GM19351 (cell line): ENCODE results near the gene FARS2.

Experiments used
- ATAC-seq: cut with Tn5 transposase; IDR thresholded peaks from one replicate; pipeline ENCODE4 v1.9.1; 2021; ENCODE audit warnings: mild to moderate bottlenecking, moderate library complexity; ENCODE audit not compliant: unreplicated experiment

The FARS2 gene

DNA sequence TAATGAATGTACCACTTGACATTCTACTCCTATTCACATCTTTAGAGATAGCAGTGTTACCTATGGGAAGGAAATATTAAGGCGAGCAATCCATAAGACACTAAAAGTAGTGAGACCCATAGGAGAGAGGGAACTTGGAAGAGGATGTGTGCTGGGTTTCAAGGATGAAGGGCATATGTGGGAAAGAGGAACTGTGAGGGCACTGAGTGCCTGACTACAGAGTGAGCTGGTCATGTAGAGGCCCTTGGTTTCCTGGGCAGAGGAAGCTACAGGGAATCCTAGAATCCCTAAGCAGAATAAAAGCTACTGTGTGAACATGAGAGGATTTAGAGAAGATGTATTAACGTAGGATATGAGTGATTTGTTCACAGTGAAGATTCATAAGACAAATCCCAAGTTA, 262.8 kb downstream of the FARS2 start:
- ATAC-seq: no peak

DNA sequence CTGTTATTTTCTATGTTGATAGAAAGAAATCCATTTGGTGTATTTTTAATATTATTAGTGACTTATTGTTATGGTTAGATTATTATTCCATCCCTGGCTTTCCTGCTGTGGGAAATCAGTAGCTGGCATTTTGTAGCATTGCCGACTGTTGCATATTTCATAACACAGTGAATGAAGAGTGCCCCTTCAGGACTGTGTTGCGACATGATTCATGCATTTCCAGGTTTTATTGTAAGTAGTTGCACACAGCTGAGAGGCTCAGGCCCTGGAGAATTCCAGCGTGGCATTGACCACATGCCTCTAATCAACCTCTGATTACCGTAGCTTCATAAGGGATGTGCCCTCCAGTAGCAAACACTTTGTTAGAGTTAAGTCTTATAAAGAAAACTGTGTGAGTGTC, 263.9 kb downstream of the FARS2 start:
- no peak for ATAC-seq

GRCh38 chr6:5529015-5529414, 267.7 kb downstream of the FARS2 start:
- ATAC-seq: no peak

DNA sequence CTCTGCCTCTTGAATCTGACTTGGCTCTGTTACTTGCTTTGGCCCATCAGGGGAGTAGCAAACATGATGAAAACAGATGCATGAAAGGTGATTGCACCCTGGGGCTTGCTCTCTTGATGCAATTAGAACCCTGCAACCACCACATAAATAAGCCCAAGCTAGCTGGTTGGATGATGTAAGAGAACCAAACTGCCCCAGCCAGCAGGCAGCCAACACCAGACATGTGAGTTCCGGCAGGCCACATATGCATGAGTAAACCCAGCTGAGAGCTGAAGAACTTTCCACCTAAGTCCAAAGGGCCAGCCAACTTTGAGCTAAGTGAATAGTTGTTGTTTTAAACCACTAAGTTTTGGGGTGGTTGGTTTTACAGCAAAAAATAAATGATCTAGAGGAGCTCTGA, 268.4 kb downstream of the FARS2 start:
- ATAC-seq: no peak

GRCh38 chr6:5531161-5531560, 269.8 kb downstream of the FARS2 start:
- no peak for ATAC-seq

- no peak for ATAC-seq
Measured at GRCh38 chr6:5531853-5532375, 270.6 kb downstream of the FARS2 start.

DNA sequence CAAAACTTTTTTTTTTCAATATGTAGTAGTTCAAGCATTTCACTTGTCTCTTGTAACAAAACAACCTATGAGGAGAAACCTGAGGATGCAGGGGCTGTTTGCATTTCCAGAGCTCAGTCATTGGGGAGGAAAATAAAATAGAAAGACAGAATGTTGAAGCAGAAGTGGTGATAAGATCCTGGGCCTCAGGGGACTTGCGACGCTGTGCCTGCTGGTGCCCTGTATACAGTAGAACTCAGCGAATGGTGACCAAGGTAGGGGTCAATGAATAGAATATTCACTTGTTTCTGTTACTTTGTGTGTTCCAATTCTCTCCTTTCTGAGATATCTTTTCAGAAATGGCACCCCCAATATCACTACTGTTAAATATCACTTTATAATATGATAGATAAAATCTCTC, 271.6 kb downstream of the FARS2 start:
- no peak for ATAC-seq

- no peak for ATAC-seq
Measured at GRCh38 chr6:5534643-5535042, 273.3 kb downstream of the FARS2 start.

DNA sequence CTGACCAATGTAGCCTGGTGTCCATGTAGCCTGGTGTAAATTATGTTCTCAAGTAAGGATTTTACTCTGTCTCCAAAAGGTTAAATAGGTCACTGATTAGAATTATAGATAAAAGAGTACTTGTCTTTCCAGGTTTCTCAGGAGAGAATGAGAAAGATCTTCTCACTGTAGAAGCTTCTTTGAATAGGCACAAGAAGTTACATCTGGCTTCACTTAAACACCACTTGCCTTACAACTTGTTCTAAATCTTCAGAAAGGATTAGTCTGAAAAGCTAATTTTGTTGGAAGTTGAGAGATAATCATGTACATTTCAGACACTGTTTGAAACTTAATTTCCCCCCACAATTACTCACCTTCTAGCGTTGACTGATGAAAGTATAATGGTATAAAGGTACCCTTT, 275.3 kb downstream of the FARS2 start:
- no peak for ATAC-seq

DNA sequence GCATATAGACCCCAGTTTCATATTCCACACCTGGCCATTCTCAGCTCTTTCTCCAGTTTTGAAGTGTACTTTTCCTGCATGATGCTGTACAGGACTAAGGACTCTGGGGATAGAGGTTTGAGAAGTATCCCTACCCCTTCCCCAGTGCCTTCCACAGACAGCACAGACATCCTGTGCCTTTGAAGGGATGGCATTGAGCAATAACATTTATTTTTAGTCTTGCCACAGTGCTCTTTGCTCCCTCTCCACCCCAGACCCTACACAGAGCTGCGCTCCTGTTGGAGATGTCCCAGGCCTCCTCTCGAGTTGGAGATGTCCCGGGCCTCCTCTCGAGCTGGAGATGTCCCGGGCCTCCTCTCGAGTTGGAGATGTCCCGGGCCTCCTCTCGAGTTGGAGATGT, 275.8 kb downstream of the FARS2 start:
- ATAC-seq: no peak

DNA sequence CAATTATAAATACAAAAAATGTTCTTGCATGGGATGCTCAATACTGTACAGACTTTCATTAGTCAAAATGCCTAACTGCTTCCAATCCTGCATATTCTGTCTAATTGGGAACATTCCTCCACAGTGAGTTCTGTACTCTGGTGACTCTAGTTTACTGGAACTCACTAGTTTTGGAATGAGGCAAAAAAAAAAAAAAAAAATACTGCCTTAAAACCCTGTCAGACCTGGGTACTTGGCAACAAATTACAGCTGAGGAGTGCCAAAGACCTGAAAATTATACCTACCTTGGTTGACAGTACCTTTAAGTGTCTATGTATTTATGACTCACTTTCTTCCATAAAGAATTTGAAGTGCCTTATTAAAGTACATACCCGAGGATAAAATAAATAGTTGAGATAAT, 276.7 kb downstream of the FARS2 start:
- ATAC-seq: no peak

DNA sequence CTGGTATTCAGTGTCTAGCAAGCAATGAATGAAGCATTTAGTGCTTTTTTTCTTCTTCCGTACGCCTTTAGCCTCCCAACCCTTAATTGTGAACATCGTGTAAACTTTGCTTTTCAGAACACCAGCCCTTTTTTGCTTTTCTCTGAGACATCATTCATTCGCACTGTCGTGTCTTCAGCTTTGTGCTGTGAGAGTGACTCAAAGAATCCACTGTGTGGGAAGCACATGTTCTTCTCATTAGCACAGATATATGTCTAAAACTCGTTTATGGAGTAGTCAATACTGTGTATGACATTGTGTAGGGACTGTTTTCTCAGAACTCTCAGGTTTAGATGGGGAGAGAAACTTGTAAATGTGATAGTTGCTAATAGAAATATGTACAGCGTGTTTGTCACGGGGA, 279.1 kb downstream of the FARS2 start:
- ATAC-seq: no peak

- ATAC-seq: no peak
Measured at GRCh38 chr6:5541025-5541424, 279.7 kb downstream of the FARS2 start.

- ATAC-seq: no peak
Measured at GRCh38 chr6:5541751-5542432, 280.6 kb downstream of the FARS2 start.

DNA sequence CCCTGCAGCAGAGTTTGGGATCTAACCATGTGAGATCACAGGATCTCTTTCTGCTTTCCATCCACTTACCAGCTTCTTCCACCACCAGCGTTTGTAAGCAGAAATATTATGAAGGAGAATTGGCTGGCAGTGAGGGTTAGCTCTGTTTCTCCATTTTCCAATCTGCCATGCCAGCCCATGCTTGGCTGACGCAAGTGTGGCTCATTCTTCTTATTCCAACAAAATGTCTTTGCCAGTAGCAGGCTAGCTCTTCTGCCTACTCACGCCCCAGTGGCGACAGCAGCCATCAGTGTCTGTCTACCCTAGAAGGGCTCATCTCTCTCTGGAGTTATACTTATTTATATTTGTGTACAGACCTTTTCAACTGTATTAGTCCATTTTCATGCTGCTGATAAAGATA, 286.2 kb downstream of the FARS2 start:
- ATAC-seq: no peak

- ATAC-seq: no peak
Measured at GRCh38 chr6:5550631-5551030, 289.3 kb downstream of the FARS2 start.

GRCh38 chr6:5552243-5552642, 290.9 kb downstream of the FARS2 start:
- no peak for ATAC-seq

DNA sequence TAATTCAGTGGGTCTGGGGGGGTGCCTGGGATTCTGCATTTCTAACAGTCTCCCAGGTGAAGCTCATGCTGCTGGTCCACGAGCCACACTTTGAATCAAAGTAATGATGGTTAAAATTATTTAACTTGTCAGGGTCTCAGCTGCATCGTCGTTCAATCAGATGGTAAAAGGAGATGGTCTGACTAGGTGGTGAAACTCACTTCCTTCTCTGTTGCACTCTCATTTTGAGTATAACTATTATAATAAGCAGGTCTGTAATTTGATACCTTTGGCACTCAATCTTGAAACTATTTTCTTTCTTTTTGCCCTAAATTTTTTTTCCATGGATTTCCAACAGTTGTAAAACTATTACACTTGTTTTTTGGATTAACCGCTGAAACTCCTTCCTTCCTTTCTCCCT, 292.5 kb downstream of the FARS2 start:
- ATAC-seq: peak; percentile 92

DNA sequence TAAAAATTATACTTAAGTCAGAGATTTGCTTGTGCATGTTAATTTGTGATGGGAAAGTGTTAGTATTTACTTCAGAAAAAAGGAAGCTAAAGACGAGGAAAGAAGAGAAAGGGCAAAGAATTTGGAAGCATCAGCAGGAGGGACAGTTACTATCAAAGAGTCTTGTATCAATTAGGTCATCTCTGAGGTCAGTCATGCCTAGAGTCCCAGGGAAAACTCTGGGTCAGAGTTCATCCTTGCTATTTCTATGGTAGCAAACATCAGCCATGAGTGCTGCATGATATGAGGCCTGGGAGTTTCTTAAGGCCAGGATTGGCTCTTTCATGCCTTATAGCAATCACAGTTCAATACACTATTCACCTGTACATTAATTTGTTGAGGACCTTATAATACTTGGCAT, 292.9 kb downstream of the FARS2 start:
- ATAC-seq: no peak

DNA sequence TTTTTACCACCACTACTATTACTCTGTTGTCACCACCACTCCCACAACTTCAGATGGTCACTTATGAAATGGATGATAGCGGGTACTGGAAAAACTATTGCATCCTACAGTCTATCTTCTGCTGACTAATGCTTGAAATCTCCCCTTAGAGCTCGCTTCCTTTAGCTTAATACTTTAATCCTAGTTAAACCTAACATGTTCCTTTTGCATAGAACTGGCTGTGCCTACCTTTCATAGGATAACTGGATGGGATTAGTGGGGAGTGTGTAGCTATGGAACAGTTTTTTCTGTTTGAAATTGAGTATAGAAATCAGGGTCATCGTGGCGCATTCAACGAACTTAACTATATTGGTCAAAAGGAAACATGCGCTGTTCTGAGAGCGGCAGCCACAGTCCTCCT, 294.7 kb downstream of the FARS2 start:
- no peak for ATAC-seq

- ATAC-seq: no peak
Measured at GRCh38 chr6:5557506-5557905, 296.2 kb downstream of the FARS2 start.

GRCh38 chr6:5559651-5560050, 298.3 kb downstream of the FARS2 start:
- no peak for ATAC-seq

- ATAC-seq: no peak
Measured at GRCh38 chr6:5562277-5562676, 301.0 kb downstream of the FARS2 start.
